GM18909 (cell line): Measurements from ENCODE around the gene MID1IP1.

Experiments
- ATAC-seq: cut with Tn5 transposase; IDR thresholded peaks from one replicate; pipeline ENCODE4 v1.9.1; 2021; ENCODE audit warnings: mild to moderate bottlenecking; ENCODE audit not compliant: unreplicated experiment, poor library complexity

The MID1IP1 gene, protein sequence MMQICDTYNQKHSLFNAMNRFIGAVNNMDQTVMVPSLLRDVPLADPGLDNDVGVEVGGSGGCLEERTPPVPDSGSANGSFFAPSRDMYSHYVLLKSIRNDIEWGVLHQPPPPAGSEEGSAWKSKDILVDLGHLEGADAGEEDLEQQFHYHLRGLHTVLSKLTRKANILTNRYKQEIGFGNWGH

DNA sequence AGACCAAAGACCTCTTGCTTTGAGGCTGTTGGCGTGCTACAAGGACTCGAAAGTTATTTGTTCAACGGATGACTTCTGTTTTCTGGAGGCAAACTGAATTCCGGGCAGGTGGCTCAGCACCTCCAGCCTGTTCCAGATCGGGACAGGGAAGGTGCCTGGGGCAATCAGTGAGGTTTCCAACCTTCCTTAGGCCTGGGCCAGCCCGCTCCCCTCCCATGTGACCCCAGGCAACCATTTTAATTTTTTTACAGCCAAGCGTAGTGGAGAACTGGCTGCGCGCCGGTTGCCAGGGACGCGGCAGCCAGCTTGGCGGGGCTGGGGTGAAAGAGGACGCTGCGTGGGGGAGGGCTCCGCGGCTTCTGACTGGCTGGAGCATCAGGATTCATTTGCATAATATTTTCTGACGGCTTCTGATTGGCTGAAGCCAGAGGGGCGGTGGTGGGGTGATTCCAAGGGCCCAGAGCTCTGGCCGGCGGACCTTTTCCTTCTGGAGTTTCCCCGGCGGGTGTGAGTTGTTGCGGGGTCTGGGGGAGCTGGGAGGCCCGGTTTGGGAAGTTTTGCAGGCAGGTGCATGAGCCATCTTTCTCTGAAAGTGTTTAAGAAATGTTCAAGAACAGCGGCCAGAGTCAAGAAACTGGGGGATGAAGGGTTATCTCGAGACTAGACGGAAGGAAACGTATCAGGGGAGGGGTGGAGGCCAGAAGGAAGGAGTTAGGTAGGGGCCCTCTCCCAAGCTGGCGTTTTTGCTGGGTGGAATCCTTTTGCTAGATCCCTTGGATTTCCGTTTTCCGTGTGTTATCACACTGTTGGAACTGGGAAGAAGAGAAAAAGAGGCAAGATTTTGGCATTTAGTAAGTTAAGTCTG, at the start of gene MID1IP1:
Gene MID1IP1 (plus strand): TSS at position 479 of the 865 bp plus-strand sequence. CDS start 3,488 bp downstream, outside the sequence.
- ATAC-seq = peak; percentile 59

DNA sequence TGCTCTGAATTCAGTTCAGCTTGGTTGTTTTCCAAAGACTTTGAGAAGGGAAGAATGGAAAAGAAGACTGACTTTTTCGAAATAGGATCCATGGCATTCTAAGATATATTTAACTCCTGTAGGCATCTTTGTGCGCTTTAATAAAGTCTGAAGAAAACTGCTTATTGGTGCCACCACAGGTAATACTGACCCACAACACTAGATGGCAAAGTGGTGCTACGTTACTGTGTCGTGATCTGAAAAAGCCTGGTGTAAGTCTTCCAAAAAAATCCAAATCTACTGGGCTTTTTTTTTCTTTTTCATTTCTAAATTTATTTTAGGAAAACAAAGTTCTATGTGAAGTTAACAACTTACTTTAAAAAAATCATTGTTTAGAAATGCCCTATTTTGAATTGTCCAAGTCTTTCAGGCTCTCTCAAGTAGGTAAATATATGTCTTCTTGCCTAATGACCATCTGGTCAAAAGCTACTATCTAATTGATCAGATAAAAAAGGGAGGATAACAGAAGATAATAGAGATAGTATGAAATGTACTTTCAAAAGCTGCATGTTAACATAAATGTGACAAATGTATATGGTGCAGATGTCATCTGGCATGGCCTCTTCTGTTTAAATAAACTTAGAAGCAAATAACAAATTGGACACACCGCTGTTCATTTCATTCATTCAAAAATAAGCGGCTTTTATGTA, 47.0 kb upstream of the MID1IP1 start:
- peak; percentile 58 for ATAC-seq

DNA sequence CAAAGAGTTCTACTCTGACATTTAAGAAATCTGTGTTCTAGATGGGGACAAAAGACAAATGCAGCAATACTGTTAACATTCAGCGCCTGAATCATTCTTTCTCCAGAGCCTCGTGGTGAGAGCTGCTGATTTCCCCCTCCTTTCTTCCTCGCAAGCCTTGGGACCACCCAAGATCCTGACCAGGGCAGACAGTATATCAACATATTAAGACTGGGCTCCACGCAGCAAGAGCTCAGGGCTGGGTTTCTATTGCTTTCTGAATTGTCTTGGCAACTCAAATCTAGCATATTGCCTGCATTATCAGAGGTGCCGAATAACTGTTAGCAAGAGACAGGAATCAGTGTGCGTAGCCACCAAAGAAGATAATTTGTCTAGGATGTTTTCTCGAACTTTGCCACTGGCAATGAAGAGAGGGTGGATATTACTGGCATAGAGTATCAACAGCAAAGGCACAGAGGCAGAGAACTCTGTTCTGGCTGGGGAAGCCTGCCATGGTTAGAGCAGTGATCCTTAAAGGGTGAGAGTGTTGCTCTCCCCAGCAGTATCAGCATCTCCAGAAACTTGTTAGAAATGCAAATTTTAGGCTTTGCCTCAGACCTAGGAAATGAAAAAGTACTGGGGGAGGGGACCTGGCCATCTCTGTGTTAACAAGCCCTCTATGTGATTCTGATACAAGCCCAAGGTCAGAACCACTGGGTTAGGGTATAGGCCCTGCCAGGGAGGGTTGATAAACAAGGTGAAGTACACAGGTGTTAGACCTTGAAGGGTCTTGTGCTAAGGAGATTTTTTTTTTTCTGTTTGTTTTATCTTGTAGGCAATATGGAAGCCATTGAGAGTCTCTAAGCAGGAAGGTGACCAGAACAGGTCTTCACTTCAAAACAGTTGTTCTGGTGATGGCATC, 46.2 kb upstream of the MID1IP1 start:
- ATAC-seq = no peak

DNA sequence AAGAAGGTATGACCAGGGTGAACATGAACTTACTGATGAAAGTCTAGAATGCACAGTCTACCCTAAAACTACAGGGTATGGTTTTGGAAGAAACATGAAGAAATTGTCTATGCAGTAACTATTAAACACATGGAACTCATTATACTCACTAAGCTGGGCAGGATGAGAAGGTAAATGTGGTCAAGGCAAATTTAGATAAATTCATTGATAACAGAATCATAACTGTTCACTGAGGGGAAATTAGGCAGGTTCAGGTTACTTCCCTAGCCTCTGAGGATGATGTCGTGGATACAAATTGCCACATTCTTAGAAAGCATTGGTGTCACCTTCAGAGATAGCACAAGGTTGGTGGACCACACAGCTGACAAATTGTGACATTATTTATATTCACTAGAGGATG, 40.4 kb upstream of the MID1IP1 start:
- no peak for ATAC-seq

DNA sequence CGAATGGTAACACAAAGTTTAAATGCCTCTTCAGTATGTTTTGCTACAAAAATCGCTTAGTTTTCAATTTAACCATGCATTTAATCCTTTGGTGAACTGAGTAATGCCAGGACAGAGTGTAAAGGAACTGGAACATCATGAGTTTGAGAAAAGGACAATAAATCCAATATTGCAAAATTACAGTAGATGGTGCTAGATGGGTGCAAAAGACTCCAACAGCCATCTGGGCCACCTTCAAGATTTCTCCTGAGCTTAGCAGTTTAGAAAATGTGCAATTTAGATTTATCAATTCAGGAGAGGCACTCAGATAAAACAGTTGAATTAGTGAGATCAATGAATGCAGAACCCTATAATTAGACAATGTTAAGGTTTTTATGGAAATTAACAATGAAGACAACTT, 33.2 kb upstream of the MID1IP1 start:
- no peak for ATAC-seq

DNA sequence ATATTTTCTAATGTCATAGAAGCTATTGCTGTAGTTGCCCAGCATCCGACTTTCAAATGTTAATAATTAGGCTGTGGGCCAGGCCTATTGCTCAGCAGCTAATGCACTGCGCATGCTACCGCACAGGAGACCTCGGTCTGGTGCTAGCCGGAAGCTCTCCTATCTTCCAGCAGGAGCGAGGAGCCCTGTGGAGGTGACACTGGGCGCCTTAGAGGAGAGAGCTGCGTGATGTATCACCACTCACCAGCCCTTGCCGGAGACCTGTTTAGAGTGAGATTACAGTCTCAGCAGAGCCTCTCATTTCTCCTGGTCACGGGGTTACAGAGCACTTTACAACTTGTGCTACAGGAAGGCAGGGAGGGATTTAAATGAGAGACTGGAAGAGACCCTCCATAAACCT, 31.1 kb upstream of the MID1IP1 start:
- ATAC-seq = no peak

DNA sequence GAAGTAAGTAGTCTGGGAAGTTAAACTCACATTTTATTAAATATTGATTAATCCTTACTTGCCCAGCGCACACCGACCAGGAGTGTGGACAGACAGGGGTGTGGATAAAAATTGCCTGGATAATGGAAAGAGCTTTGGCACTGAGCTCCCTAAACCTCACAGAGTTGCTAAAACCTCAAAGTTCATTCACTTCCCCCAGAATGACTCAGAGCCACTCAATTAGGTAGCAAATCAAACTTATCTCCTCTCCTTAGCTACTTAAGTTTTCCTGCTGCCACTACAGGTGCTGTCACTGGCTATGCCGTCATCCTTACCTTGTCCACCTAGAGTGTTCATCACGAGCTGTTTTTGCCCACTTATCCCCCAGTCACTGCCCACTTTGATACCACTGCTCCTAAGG, 27.0 kb upstream of the MID1IP1 start:
- ATAC-seq = no peak

DNA sequence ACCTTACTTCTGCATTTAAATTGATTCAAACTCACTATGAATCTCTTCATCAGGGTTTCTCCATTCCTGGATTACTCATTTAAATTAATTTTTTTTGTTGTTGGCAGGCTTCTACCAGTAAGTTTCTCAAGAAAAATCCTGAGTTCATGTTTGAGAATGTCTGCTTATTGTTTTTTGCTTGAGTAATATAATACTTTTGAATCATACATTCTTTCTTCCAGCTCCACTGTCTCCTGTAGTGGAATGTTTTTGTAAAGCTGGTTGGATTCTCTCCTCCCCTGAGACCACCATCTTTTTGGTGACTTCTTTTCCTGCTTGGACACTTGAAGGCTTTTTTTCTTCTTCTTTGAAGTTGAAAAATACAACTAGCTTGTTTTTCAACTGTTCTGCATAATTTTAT, 4.3 kb upstream of the MID1IP1 start:
- no peak for ATAC-seq

DNA sequence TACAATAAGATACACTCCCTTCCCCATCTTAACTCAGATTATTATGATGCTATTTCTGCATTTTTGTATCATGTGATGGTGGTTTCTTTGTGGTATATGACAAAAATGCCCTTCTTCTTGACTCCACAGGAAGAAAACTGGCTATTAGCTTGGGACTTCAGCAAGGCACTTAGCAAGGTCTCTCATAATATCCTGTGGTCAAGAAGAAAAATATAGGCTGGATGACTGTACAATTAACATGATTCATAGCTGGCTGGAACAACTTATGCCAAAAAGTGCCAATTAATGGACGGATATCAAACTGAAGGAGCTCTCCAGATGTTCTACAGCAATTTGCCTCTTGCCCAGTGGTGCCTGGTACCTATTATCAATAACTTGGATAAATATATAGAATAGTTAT, 2.3 kb upstream of the MID1IP1 start:
- ATAC-seq = no peak

DNA sequence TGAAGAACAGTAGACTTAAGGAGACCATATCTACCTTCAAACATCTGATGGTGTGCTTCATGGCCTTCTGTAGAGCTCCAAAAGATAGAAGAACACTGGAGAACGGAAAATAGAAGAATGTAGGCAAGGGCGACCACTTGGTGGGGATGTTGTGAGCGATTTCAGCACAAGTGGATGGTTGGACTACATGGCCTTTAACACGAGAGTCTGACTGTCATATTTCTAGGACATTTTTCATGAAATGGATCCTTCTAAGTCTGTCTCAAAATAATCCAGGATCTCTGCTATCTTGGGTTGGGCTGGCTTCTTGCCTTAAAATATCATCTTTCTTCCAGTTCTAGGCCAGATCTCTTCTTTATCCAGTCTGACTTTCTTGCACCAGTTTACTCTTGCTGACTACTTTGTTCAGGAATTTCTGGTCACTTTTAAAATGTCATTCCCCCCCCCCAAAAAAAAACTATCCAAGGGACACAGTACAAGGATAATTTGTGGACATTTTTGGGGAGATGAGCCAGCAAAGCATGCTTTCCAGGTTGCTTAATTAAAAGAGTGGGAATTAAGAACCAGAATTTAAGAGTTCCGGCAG, 1.2 kb upstream of the MID1IP1 start:
- no peak for ATAC-seq

DNA sequence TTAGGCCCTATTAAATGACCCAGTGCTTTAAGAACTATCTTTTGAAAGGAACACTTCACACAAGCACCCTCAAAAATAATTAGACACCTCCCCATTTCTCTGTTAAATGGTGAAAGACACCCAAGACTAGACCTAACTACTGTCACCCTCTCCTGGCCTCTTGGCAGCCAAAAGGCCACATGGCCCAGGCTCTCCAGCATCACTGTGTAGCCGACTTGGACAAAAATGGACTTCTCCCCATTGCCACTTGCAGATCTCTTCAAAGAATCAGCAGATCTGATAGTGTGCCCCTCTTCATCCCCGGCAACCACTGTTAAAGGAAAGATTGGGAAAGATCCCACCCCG, 2.0 kb downstream of the MID1IP1 start:
- no peak for ATAC-seq

DNA sequence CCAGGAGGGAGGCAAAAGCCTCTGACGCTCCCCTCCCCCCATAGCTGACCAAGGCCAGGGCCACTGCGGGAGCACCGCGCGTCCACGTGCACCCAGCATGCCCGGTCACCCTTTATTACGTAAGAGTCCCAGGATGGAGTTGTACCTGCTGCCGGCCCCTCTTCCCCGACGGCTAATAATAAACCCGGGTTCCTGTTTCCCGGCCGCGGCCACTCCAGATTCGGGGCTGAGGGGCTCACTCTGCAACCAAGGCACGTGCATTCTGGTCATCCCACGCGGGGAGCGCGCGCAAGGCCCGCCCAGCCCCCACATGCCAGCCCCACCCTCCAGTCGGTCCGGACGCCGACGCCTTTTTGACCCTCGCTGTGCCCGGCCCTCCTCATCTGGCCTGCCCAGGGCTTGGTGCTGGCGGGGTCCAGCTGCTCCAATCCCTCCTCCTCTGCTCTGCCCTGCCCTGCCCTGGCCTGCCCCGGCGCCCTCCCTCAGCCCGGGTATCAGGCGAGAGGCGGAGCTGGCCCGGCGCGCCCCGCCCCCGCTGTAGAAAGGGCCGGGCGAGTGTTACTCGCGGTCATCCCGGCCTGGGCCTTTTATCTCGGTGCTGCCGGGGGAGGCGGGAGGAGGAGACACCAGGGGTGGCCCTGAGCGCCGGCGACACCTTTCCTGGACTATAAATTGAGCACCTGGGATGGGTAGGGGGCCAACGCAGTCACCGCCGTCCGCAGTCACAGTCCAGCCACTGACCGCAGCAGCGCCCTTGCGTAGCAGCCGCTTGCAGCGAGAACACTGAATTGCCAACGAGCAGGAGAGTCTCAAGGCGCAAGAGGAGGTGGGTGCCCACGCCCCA, 2.6 kb downstream of the MID1IP1 start:
- ATAC-seq = peak; percentile 64

DNA sequence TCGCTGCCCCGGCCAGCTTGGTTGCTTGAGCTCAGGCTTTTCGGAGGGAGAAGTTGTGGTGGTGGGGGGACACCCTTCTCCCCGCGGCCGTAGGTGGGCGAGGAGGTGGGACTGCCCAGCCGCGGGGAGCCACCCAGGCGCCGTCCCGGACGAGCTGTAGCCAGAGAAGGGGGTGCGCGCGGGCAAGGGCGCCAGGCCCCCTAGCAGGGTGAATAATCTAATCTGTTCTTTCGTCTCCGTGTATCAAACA, 3.1 kb downstream of the MID1IP1 start:
- no peak for ATAC-seq

DNA sequence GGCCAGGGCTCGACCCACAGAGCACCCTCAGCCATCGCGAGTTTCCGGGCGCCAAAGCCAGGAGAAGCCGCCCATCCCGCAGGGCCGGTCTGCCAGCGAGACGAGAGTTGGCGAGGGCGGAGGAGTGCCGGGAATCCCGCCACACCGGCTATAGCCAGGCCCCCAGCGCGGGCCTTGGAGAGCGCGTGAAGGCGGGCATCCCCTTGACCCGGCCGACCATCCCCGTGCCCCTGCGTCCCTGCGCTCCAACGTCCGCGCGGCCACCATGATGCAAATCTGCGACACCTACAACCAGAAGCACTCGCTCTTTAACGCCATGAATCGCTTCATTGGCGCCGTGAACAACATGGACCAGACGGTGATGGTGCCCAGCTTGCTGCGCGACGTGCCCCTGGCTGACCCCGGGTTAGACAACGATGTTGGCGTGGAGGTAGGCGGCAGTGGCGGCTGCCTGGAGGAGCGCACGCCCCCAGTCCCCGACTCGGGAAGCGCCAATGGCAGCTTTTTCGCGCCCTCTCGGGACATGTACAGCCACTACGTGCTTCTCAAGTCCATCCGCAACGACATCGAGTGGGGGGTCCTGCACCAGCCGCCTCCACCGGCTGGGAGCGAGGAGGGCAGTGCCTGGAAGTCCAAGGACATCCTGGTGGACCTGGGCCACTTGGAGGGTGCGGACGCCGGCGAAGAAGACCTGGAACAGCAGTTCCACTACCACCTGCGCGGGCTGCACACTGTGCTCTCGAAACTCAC, 3.6 kb downstream of the MID1IP1 start:
- no peak for ATAC-seq

DNA sequence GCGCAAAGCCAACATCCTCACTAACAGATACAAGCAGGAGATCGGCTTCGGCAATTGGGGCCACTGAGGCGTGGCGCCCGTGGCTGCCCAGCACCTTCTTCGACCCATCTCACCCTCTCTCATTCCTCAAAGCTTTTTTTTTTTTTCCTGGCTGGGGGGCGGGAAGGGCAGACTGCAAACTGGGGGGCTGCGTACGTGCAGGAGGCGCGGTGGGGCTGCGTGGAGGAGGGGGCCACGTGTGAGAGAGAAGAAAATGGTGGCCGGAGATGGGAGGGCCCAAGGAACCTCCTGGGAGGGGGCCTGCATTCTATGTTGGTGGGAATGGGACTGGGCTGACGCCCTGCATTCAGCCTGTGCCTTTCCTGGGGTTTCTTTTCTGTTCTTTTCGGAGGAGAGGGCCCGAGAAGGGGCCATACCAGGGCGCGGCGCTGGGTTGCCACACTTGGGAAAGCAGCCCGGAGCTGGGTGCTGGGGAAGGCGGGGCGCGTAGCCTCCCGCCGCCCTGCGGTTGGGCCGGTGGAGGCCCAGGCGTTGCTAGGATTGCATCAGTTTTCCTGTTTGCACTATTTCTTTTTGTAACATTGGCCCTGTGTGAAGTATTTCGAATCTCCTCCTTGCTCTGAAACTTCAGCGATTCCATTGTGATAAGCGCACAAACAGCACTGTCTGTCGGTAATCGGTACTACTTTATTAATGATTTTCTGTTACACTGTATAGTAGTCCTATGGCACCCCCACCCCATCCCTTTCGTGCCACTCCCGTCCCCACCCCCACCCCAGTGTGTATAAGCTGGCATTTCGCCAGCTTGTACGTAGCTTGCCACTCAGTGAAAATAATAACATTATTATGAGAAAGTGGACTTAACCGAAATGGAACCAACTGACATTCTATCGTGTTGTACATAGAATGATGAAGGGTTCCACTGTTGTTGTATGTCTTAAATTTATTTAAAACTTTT, 4.5 kb downstream of the MID1IP1 start:
- no peak for ATAC-seq

DNA sequence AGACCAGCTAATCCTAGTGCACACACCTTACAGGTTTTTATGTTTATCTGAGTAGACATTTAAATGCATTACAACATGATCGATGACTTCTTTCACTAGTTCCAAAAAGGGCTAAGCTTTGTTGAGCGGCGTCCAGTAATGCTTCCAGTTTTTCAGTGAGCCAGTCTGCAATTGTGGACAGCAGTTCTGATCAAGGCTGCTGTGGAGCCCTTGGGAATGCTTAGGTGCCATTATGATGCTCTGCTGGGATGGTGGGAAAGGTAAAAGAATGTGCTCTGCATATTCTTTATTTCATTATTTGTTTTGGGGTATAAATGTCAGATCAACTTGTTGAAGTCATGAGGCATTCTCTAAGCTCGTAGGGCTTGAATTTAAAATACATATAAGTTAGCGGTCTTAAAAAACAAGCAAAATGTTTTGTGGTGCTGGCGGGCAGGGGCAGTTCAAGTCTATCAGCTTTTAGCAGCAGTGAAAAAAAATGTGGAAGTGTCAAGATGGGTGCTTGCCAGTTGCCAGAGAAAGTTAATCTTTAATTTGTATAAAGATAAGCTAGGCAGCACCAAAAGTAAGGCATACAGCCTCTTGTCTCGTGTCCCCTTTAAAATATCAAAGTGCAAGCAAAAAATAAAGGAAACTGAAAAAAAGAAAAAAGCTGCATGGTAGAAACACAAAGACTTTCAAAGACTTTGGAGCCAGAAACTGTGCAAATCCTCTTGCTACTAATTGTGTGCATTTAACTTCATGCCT, 5.8 kb downstream of the MID1IP1 start:
- ATAC-seq = no peak

DNA sequence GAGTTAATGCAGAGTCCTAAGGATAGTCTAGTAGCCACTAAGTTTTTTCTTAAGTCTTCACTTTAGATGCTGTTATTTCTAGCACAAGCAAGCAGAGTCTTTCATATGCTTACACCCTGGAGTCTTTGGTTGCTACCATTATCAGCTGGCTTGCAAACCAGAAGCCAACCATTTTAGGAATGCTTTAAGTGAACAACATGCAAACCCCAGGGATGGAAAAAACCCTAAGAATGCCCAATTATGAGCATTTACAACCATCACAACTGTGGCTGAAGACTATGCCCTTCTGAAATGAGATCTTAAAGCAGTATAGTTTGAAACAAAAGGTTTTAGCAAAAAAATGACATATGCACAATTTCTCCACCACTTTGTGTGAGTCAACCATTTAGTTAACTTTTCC, 6.6 kb downstream of the MID1IP1 start:
- ATAC-seq = no peak
